NB4 (cell line): ENCODE measurements around the gene IQCH.

Experiments
- CTCF ChIP-seq: IDR thresholded peaks from one replicate; pipeline ENCODE4 v1.5.1; 2012; ENCODE audit warnings: low read depth, low read length
- POLR2A ChIP-seq: IDR thresholded peaks from 2 replicates; pipeline ENCODE4 v1.6.1; 2011; ENCODE audit warnings: mild to moderate bottlenecking; ENCODE audit not compliant: insufficient read length; ENCODE audit errors: extremely low read depth
- TF ChIP-seq, protein P1 (sequence below): IDR thresholded peaks from 2 replicates; pipeline ENCODE4 v1.6.1; 2011; ENCODE audit warnings: low read depth, low read length

DNA sequence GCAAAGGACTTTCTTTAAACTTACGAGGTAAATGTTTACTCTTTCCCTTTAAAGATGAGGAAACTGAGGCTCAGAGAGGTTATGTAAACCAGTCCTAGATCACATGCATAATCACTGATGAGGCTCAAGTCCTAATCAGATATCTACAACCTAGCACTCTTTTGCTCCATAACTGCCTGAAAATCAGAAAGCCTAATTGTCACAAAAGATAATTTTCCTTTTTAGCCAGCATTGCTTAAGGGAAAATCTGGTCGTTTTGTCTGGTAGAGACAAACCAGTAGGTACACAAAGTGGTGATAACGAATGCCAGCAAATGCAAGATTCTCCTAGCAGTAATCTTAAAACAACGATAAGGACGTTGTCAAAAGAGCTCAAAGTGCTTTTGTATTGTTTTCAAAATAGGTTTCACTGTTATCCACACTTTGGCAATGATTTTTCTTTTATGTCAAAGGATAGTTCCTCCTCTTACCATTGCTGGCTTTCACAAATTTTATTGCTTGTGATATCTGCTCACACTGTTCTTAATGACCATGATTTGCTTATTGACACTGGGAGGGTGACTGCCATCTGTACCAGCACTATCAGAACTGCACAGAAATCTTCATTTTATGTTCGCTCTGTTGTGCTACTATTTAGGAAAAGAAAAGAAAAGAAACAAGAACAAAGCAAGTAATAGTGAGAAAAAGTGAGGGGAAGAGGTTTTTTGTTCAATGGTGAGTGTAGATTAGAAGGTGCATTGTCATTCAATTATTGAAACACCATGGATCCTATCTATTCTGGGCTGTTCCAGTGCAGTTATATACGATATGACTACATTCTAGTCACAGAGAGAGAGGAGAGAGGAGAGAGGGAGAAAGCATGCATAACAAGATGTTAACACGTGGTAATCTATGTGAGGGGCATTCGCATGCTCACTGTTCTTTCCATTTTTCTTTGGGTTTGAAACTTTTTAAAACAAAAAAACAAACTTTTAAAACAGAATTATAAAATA, 13.7 kb downstream of the IQCH start:
- TF ChIP-seq CTCF, result no peak
- TF ChIP-seq POLR2A, result no peak
- TF ChIP-seq, protein P1, sequence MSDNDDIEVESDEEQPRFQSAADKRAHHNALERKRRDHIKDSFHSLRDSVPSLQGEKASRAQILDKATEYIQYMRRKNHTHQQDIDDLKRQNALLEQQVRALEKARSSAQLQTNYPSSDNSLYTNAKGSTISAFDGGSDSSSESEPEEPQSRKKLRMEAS, result no peak
